A549 (cell line): ENCODE measurements around the gene NEDD8. TPM values are rescaled to one million over a fixed set of nuclear protein-coding genes. Genes with fewer than 3 reads are reported as not detected.
"Not testable (repeated sequence)": the region's sequence is repeated elsewhere in the genome, so short reads cannot be mapped to it uniquely, and the experiment has no call there.

Experiments
- ATAC-seq, 2 experiments: fragments of 200-7000 bp in 1 of 2; fragments of >200 bp in 1 of 2; cut with Nextera tagmentation in 1 of 2; cut with Tn5 transposase in 1 of 2; 3 replicates each; pipeline versions ENCODE4 v1.8.0 to v1.9.1; 2018 to 2020; ENCODE audit warnings: mild to moderate bottlenecking in 1 of 2, moderate library complexity in 1 of 2
- CTCF ChIA-PET: fragments of 300-600 bp; sonication (Branson Sonifier 250); formaldehyde crosslinking; extraction: SDS; loops from one replicate; lab custom pipeline; 2021; ENCODE audit warnings: antibody characterized with exemption, inconsistent platforms; lab: Yijun Ruan, JAX
- POLR2A ChIA-PET: fragments of 350-600 bp; formaldehyde crosslinking; extraction: SDS; loops from one replicate; lab custom pipeline; 2021; ENCODE audit warnings: antibody characterized with exemption, inconsistent platforms; lab: Yijun Ruan, JAX
- DNase-seq, 2 experiments: peaks; one replicate each; pipeline versions ENCODE4 v3.0.0 to v3.0.0-alpha.2; 2011 to 2016; ENCODE audit warnings: low read depth in 1 of 2, low spot score in 1 of 2
- FAIRE-seq: peaks from 2 replicates; lab custom pipeline; 2011; peaks lifted over from hg19 to GRCh38; lab: Jason Lieb, UNC
- H3K27ac ChIP-seq, 2 experiments: fragments of >200 bp; sonication (Bioruptor Twin); formaldehyde crosslinking; 3 replicates each; pipeline ENCODE4 v1.5.1; 2016 to 2017
- H3K4me1 ChIP-seq: fragments of >200 bp; sonication (Bioruptor Twin); formaldehyde crosslinking; 3 replicates; pipeline ENCODE4 v1.6.1; 2016
- H3K4me2 ChIP-seq: fragments of >200 bp; sonication (Bioruptor Twin); formaldehyde crosslinking; 3 replicates; pipeline ENCODE4 v1.6.1; 2016
- H3K4me3 ChIP-seq: fragments of >200 bp; sonication (Bioruptor Twin); formaldehyde crosslinking; 3 replicates; pipeline ENCODE4 v1.5.1; 2016
- H3K9me3 ChIP-seq: fragments of >200 bp; sonication (Bioruptor Twin); formaldehyde crosslinking; 3 replicates; pipeline ENCODE4 v1.6.1; 2016
- CHD2 ChIP-seq: fragments of 150-350 bp; IDR thresholded peaks from 2 replicates; pipeline ENCODE4 v1.6.1; 2014; ENCODE audit warnings: low read length; ENCODE audit not compliant: partially characterized antibody
- CHD4 ChIP-seq: fragments of 200-600 bp; sonication (generic); IDR thresholded peaks from 2 replicates; pipeline ENCODE4 v1.6.1; 2016; ENCODE audit warnings: antibody characterized with exemption, mild to moderate bottlenecking, borderline replicate concordance
- EP300 ChIP-seq, 2 experiments: fragments of >200 bp; sonication (Bioruptor Twin); formaldehyde crosslinking; IDR thresholded peaks; 2 replicates in 1 of 2; 3 replicates in 1 of 2; pipeline ENCODE4 v1.6.1; 2016 to 2017
- ESRRA ChIP-seq: fragments of 150-350 bp; IDR thresholded peaks from 2 replicates; pipeline ENCODE4 v1.6.1; 2014; ENCODE audit warnings: mild to moderate bottlenecking, low read length, borderline replicate concordance
- FOSB ChIP-seq: fragments of 250-450 bp; sonication (Bioruptor Pico); IDR thresholded peaks from 2 replicates; pipeline ENCODE4 v1.5.0; 2020; ENCODE audit warnings: mild to moderate bottlenecking, moderate library complexity
- GATA3 ChIP-seq: IDR thresholded peaks from 2 replicates; pipeline ENCODE4 v1.6.1; 2012; ENCODE audit warnings: borderline replicate concordance
- HOXA7 ChIP-seq: fragments of 250-450 bp; sonication (Bioruptor Pico); IDR thresholded peaks from 2 replicates; pipeline ENCODE4 v1.5.0; 2020; ENCODE audit warnings: mild to moderate bottlenecking, moderate library complexity
- MYC ChIP-seq: IDR thresholded peaks from 2 replicates; pipeline ENCODE4 v1.6.1; 2012; ENCODE audit warnings: mild to moderate bottlenecking, inconsistent platforms, low read length, improper control_type of control experiment, borderline replicate concordance
- NFE2L2 ChIP-seq: fragments of 150-350 bp; conservative IDR thresholded peaks from 2 replicates; pipeline ENCODE4 v1.6.1; 2014; ENCODE audit warnings: low read length
- POLR2A ChIP-seq: IDR thresholded peaks from 2 replicates; pipeline ENCODE4 v1.6.1; 2012; ENCODE audit warnings: mild to moderate bottlenecking, low read length
- RARB ChIP-seq: fragments of 250-450 bp; sonication (Bioruptor Pico); IDR thresholded peaks from 2 replicates; pipeline ENCODE4 v1.8.0; 2021; ENCODE audit warnings: mild to moderate bottlenecking, moderate library complexity
- SREBF2 ChIP-seq: fragments of 450-650 bp; IDR thresholded peaks from 2 replicates; pipeline ENCODE4 v1.6.1; 2014; ENCODE audit warnings: mild to moderate bottlenecking, moderate library complexity
- TP53 ChIP-seq: fragments of 250-450 bp; sonication (Bioruptor Pico); IDR thresholded peaks from 2 replicates; pipeline ENCODE4 v1.5.0; 2021; ENCODE audit warnings: mild to moderate bottlenecking, moderate library complexity
- ZC3H11A ChIP-seq: fragments of 450-650 bp; IDR thresholded peaks from 2 replicates; pipeline ENCODE4 v1.6.1; 2014; ENCODE audit warnings: antibody characterized with exemption, mild to moderate bottlenecking
- ZFP36 ChIP-seq: fragments of 450-650 bp; IDR thresholded peaks from 2 replicates; pipeline ENCODE4 v1.6.1; 2014; ENCODE audit warnings: borderline replicate concordance; ENCODE audit not compliant: partially characterized antibody
- WGBS: methylation state at CpG from one replicate; pipeline ENCODE4 v1.1.6; 2017; ENCODE audit errors: missing lambda C conversion rate; 5-methylcytosine and 5-hydroxymethylcytosine counted together
- polyA plus RNA-seq, 4 experiments: library from polyadenylated mRNA; depleted of rRNA in 3 of 4; stranded (reverse); fragments of >200 nt; fragmentation: RNase III in 1 of 4; extraction: RNeasy Plus Mini Kit Qiagen cat#74134 plus additional on column Dnase treatment in 1 of 4; gene quantifications; 2 replicates in 3 of 4; 3 replicates in 1 of 4; pipeline ENCODE4 v1.2.3, GENCODE V29; 2011 to 2017
- TF ChIP-seq, protein P1 (sequence below): fragments of >200 bp; sonication (Bioruptor Twin); formaldehyde crosslinking; IDR thresholded peaks from 3 replicates; pipeline ENCODE4 v1.6.1; 2016
- TF ChIP-seq, protein P2 (sequence below): fragments of 250-450 bp; sonication (Bioruptor Pico); IDR thresholded peaks from 2 replicates; pipeline ENCODE4 v1.5.0; 2020; ENCODE audit warnings: low read depth, mild to moderate bottlenecking, moderate library complexity
- TF ChIP-seq, protein P3 (sequence below): IDR thresholded peaks from 2 replicates; pipeline ENCODE4 v1.6.1; 2012
- TF ChIP-seq, protein P4 (sequence below): IDR thresholded peaks from 2 replicates; pipeline ENCODE4 v1.6.1; 2012; ENCODE audit warnings: low read depth, borderline replicate concordance
- TF ChIP-seq, protein P5 (sequence below): fragments of >200 bp; sonication (Bioruptor Twin); formaldehyde crosslinking; IDR thresholded peaks from 2 replicates; pipeline ENCODE4 v1.6.1; 2016

Gene NEDD8
- polyA plus RNA-seq, 2 of the 4 experiments (the other 2 are of a cell fraction) = 433 to 589 TPM

DNA sequence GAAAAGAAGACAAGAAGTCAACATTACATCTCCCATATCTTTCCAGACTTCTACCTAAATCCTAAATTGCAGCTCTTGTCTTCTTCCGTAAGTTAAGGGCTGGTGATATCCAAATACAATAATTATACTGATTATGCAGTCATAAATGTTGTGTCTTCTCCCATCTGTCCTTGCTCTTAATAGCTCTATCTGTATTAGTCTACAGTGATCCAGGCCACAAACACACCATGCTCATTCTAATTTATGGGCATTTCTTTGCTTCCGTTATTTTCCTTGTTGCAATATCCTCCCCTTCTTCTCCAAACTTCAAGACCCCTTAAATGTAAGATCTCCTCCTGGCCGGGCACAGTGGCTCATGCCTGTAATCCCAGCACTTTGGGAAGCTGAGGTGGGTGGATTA lies 12.6 kb downstream of the NEDD8 start:
- CTCF ChIA-PET = interaction anchor here (1.2 to 2.4 kb wide), 4 partner anchors 8 to 89 kb away, joined by 3 to 14 read pairs (median 7); partner anchors contain the start of genes CIDEB and TINF2
- FAIRE-seq = no peak
- WGBS = 85% methylated on average over 3 of the region's 3 CpGs
- no peak for ATAC-seq
- Histone ChIP-seq H3K27ac (no peak overlapping the region), H3K4me2 (no peak overlapping the region), H3K4me1 (peaks cover 10% of the 10 kb centered on the region; the same call in 2 of the 3 replicates), H3K9me3 (no peaks in the 10 kb centered on the region)
- DNase-seq = no peak
- no peak for TF ChIP-seq CHD2
- TF ChIP-seq, protein P1, sequence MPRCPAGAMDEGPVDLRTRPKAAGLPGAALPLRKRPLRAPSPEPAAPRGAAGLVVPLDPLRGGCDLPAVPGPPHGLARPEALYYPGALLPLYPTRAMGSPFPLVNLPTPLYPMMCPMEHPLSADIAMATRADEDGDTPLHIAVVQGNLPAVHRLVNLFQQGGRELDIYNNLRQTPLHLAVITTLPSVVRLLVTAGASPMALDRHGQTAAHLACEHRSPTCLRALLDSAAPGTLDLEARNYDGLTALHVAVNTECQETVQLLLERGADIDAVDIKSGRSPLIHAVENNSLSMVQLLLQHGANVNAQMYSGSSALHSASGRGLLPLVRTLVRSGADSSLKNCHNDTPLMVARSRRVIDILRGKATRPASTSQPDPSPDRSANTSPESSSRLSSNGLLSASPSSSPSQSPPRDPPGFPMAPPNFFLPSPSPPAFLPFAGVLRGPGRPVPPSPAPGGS = no peak
- TF ChIP-seq, protein P2, sequence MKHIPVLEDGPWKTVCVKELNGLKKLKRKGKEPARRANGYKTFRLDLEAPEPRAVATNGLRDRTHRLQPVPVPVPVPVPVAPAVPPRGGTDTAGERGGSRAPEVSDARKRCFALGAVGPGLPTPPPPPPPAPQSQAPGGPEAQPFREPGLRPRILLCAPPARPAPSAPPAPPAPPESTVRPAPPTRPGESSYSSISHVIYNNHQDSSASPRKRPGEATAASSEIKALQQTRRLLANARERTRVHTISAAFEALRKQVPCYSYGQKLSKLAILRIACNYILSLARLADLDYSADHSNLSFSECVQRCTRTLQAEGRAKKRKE (CRISPR knock-in tag) = no peak
- no peak for TF ChIP-seq NFE2L2
- TF ChIP-seq EP300 (IDR thresholded peaks at IDR 0.05) = no peak
- TF ChIP-seq ESRRA = no peak
- TF ChIP-seq, protein P3, sequence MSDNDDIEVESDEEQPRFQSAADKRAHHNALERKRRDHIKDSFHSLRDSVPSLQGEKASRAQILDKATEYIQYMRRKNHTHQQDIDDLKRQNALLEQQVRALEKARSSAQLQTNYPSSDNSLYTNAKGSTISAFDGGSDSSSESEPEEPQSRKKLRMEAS = no peak
- TF ChIP-seq FOSB = no peak
- TF ChIP-seq TP53 = no peak
- TF ChIP-seq, all 56 proteins: peak for 0
- no peak overlapping the region for H3K4me3 ChIP-seq
- POLR2A ChIA-PET = no interaction called here

DNA sequence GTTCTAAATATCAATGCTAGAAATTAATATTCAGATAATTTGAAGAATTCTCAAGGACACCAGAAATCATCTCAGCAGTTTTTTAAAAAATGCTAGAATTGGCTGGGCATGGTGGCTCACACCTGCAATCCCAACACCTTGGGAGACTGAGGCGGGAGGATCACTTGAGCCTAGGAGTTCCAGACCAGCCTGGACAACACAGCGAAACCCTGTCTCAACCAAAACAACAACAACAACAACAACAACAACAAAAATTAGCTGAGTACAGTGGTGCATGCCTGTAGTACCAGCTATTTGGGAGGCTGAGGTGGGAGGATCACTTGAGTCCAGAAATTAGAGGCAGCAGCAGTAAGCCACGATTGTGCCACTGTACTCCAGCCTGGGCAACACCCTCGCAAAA lies 13.1 kb downstream of the NEDD8 start:
- Histone ChIP-seq H3K4me1 (peaks cover 14% of the 10 kb centered on the region; the same call in 2 of the 3 replicates), H3K27ac (no peak overlapping the region), H3K9me3 (no peaks in the 10 kb centered on the region)
- DNase-seq (no peak), ATAC-seq (no peak)
- TF ChIP-seq, protein P1 = no peak
- TF ChIP-seq ZFP36 = no peak
- TF ChIP-seq CHD2 = no peak
- no peak for TF ChIP-seq MYC
- no peak for TF ChIP-seq ZC3H11A
- TF ChIP-seq GATA3 = no peak
- TF ChIP-seq, protein P4, sequence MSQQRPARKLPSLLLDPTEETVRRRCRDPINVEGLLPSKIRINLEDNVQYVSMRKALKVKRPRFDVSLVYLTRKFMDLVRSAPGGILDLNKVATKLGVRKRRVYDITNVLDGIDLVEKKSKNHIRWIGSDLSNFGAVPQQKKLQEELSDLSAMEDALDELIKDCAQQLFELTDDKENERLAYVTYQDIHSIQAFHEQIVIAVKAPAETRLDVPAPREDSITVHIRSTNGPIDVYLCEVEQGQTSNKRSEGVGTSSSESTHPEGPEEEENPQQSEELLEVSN = no peak
- no peak for TF ChIP-seq CHD4
- no peak for TF ChIP-seq RARB (CRISPR knock-in tag)
- no peak for TF ChIP-seq HOXA7
- TF ChIP-seq POLR2A = no peak
- TF ChIP-seq, protein P5, sequence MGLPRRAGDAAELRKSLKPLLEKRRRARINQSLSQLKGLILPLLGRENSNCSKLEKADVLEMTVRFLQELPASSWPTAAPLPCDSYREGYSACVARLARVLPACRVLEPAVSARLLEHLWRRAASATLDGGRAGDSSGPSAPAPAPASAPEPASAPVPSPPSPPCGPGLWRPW = no peak
- no peak for TF ChIP-seq ESRRA
- TF ChIP-seq, protein P3 = no peak
- TF ChIP-seq SREBF2 = no peak
- TF ChIP-seq, all 56 proteins: peak for 0
- no peak for FAIRE-seq
- CTCF ChIA-PET = interaction anchor here (2.2 to 2.4 kb wide), 2 partner anchors 12 to 22 kb away, joined by 11 to 14 read pairs; partner anchors contain the start of gene TINF2
- Histone ChIP-seq H3K4me3 (no peak overlapping the region), H3K4me2 (no peak overlapping the region)
- POLR2A ChIA-PET = no interaction called here
- WGBS = 85% methylated on average over 3 of the region's 4 CpGs

DNA sequence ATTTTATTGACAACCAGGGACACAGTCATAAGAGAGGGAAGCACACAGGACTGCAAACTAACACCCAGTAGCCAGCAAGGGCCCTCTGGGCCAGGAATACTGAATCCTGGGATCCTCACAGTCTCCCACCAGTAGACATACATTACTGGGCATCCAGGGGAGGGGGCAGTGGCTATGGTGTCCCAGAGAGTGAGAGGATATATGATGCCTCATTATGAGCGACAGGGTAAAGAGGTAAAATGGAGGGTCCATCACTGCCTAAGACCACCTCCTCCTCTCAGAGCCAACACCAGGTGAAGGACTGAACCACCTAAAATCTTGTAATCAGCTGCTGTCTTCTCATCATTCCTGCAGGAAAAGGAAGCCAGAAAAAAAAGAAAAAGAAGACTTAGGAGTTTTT lies 15.3 kb downstream of the NEDD8 start:
- H3K4me2 ChIP-seq, FAIRE-seq, H3K27ac ChIP-seq, H3K4me3 ChIP-seq, DNase-seq, POLR2A ChIA-PET, ATAC-seq, H3K9me3 ChIP-seq: not testable (repeated sequence)
- CTCF ChIA-PET = interaction anchor here (1.3 to 4.3 kb wide), 7 partner anchors 10 to 91 kb away, joined by 4 to 31 read pairs (median 11); partner anchors contain the start of genes CIDEB and TINF2
- 95% methylated on average over 1 of the region's 1 CpG for WGBS
- H3K4me1 ChIP-seq = peaks cover 24% of the 10 kb centered on the region
